ENCODE measurements around the gene FBXO44.

FBXO44 gene

DNA sequence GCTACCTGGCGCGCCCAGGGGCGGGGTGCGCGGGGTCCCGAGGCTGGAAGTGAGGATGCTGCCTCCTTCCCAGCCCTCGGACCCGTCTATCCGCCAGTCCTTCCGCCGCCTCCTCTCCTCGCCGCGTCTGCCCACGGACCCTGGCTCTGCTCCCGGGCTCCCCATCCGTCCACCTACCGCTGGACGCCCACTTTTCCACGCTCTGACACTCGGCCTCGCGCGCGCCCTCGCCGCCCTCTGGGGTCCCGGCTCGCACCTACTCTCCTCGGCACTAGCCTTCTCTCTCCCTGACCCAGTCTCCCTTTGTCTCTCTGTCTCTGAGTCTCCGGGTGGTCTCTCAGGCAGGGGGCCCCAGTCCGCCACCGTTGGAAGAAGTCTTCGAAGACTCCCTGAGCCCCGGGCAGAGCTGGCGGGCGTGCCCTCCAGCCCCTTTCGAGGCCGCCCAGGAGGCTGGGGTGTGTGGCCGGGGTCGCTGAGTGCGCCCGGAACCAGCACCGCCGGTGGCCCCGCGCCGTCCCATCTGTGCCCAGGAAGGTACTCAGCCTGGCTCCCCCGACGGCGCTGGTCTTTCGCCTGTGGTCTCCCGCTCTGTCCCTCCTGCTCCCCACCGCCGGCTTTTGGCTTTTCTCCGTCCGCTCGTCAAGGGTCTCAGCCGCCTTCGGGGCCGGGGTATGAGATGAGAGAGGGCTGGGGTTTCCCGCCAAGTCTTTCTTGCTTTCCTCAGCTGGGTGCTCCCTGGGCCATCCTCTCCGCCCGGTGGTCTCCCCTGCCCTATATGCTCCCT, 37.4 kb downstream of the FBXO44 start:
- DNase-seq = no peak

DNA sequence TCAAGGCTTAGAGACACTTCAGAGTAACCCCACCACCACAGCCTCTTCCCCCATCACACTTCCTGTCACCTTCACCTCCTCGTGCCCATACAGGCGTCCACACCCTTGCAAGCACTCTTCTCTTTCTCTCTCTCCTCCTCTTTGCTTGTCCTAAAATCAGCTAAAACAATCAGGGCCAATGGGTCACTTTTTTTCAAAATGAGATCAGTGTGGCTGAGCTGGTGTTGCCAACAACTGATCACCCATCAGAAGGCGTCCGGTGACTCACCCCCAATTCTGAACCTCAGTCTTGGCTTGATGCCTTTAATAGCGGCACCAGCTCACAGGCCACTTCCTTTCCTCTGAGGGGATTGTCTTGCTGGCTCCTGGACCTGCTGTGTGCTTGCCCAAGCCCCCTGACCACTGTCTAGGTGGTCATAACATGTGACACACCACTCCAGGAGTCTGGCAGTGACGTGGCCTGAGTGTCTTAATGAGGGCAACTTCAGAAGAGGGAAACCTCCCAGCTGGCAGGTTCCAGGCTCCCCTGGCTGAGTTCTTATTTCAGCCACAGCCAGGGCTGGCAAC, 38.4 kb downstream of the FBXO44 start:
- DNase-seq = no peak

DNA sequence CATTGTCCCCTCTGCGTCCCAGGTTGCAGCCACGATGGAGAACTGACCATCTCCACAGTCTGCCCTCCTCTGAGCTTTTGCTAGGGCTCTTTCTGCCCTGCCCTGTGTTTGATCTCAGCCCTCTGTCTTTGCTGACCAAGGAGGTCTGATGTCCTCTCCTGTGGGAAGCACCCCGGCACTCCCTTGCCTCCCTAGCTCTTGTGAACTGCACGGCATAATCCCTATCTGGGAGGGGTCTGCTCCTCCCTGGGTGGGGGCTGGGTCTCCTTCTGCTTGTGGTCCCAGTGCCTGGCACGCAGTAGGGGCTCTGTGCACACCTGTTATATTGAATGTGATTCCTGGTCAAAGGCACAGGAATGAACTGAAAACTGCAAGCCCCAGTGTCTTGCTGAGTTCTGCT, 39.2 kb downstream of the FBXO44 start:
- DNase-seq = no peak

DNA sequence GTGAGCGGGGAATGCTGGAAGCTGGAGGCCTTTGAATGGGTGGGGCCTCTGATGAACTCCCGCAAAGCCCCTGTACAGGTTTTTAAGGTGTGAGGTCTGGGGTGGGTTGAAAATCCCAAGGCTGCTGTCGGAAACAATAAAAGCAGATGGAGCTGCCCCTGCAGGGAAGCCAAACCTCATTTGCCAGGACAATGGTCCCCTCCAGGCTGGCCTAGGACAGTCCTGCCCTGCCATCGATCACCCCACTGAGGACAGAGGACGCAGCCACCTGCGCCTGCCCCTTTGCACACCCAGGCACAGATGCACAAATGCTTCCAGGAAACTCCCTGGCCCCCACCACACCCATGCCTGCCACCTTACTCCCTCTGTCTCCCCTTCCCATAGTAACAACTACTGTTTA, 41.2 kb downstream of the FBXO44 start:
- DNase-seq = no peak

DNA sequence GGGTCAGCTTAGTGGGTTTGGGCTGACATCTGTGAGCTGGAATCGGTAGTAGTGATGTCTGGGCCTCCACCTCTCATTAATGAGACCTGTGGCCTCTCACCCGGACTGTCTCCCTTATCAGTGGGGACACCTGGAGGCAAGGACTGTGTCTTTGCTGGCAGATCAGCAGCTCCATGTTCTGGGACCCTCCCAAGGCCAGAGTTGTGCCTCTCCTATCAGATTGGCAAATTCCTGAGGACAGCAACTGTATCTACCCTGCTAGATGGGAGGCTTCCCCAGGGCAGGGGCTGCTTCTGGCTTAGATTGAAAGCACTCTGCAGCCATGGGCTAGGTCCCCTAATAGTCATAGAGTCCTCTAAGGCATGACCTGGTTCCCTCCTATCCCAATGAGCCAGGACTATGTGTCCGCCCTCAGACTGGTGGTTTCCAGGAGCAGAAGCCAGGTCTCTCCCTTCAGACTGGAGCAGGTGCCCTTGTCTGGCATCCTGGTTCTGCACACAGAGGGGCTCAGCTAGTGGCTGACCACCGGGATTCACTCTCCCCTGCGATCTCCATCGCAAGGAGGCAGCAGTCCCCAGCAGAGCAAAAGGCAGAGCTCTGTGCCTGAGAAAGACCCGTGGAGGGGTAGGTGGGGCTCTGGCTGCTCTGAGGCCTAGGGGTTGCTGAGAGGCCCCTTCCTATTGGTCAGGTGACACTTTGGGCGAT, 42.7 kb downstream of the FBXO44 start:
- no peak for DNase-seq

DNA sequence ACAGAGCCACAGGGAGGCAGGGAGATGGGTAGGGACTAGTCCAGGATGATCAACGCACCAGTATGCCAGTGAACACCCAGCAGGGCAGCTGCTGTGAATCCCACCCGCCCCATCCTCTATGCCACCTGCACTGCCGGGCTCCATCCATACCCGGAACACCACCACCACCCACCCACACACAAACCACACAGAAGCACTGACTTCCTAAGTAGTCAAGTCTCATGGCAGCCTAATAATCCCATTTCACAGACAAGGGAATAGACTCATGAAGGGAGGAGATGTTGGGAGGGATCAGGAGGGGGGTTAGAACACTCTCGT, 43.2 kb downstream of the FBXO44 start:
- DNase-seq = no peak

DNA sequence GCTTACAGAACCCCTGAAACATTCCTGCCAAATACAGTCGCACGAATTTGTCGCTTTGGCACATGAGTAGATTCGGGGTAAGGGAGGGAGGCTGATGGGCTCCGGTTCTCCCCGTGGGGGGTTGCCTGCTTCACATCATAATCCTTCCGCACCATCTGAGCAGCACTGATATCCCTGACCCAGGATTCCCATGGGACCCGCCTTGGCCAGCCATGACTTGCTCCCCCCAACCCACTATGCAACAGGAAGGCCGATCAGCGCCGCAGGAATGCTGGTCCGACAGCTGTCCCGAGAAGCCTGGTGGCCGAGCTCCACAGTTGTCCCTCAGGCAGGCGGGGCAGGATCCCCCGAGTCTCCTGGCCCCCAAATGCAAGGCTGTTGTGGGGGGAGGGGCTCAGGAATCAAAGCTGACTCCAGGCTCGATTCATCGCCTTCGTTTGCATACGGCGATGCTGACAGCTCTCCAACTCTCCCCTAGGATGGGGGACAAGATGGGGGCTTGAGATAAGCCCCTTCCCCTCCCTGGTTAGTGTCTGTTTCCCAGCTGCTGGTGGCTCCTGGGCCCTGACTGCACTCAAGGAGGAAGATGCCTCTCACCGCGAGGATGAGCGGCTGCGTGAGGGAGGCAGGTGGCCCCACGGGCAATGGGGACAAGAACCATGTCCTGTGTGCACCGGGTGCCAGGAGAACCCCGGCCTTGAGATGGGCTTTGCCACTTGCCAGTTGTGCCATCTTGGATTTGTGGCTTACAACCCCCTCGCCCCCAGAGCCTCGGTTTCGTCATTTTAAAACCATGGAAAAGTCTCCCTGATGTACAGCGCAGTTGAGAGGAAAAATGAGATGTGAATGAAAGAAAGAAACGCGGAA, 46.2 kb downstream of the FBXO44 start:
- no peak for DNase-seq

DNA sequence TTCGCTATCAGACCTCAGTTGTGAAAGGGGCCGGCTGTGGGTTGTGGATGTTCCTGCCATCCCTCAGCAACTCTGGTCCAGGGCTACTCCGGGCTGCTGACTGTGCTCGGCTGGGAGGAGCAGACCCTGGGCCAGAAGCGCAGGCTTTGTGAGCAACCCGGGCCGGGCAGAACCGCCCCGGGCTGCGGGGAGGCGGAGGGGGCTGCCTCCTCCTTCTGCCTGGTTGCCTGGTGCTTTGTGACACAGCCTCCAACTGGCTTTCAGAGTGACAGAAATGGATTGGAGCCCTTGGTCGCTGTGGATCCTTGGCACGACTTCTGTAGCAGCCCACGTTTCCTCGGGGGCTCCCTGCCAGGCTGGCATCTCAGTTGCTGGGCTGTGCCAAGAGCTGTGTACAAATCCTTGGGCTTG, 46.9 kb downstream of the FBXO44 start:
- no peak for DNase-seq

DNA sequence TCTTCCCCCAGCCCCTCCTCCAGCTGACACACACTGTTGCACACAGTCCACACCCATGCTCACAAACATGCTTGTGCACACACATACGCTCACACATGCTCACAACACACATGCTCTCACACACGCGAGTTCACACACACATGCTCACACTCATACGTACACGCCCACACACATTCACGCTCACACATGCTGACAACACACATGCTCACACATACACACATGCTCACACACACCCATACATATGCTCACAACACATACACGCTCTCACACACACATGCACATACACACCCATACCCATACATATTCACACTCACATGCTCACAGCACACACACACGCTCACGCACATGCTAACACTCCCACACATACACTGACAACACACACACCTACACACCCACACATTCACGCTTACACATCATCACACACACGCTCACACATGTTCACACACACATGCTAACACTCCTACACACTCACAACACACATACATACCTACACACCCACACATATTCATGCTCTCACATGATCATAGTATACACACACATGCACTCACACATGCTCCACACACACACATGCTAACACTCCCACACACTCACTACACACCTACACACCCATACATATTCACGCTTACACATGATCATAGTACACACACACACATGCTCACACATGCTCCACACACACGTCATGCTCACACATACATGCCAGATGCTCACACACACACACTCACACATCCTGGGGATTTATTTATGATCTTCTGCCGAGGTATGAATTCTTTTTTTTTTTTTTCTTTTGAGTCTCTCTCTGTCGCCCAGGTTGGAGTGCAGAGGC, 47.5 kb downstream of the FBXO44 start:
- DNase-seq = no peak

DNA sequence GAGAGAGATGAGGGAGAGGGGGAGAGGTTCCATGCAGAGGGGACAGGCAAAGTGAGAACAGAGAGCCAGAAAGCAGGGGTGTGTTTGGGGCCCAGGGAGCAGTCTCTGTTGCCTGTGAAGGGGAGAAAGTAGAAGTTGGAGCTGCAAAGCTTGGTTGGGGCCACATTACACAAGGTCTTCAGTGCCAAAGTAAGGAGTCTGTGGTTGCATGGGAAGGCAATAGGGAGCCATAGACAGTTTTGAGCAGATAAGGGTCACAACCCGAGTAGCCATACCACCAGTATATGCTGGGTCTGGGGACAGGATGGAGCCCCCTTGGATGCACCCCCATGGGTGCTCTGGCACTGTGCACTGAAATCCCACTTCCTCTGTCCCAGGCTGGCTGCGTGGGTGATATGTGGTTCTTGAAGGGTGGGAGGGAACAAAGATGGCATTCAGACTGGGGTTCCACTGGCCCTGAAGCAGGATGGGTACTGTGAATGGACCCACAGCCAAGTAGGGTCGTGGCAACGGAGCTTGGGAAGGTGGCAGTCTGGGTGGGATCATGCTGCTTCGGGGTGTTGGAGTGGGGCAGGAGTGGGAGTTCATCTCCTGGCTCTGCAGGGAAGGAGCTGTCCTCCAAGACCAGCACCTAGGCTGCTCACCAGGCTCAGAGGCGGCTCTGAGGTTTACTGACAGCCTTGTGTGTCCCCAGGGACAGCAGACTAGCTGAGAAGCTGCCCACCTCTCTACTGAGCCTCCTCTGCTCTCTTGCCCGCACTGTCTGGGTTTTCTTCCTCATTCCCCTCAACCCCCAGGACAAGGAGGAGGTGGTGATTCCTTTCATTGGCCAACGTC, 48.9 kb downstream of the FBXO44 start:
- no peak for DNase-seq

DNA sequence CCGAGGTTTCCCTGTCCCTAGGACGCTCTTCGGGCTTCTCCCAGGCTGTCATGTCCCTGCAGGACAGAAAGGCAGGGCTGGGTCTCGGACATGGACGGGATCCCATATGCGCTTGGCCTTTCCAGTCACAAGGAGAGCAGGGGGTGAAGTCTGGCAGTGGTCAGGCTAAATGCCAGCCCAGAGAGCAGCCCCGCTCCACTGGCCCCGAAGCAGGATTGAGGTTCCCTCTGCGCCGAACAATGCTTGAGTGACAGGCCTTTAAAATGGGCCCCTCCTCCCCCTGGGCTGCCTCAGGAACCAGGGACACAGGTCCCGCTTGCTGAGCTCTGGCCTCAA, 49.5 kb downstream of the FBXO44 start:
- no peak for DNase-seq

DNA sequence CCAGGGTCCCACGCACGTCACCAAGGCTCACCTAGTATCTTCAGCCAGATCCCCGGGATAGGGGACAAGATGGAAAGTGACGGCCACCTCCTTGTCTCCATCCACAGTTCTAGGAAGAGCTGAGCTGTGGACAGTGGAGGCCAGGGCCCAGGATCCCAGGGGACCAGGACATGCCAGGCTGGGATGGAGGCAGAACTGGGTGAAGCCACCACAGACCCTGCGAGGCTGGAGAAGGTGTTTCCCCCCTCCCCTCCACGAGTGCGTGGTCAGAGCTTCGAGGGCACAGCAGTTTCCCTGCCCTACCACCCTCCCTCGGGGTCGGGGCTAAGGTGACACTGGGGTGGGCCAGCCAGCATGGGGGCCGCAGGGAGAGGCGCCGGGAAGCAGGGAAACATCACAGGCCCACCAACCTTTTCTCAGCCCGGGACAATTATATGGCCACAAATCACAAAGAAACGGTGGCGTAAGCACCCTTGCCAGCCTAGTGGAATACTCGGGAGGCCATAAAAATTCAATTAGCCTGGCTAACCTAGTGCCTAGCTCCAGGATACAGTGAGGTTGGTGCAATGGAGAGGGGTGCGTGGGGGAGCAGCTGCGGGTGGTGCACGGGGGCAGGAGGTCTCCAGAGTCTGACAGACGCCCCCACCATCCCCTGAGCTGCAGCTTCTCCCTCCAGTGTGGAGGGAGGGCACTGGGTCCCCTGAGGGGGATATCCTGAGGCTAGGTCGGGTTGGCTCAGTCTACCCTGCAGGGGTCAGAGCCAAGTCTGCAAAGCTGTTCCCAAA, 50.2 kb downstream of the FBXO44 start:
- DNase-seq = no peak

DNA sequence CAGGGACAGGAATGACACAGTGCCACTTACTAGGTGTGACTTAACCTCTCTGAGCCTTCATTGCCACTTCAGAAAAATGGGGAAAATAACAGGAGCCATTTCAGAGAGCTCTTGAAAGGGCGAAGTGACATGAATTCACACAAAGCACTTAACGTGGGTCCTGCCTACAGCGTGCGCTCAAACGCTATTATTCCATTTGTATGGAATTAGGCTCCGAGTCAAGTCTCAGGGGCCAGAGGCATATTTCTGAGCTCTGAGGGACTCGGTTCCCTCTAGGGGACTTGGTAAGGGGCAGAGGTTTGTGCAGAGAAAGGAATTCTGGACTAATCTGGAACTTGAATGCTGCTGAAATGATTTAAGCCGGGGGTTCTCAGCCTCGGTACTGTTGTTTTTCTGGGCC, 50.9 kb downstream of the FBXO44 start:
- no peak for DNase-seq

DNA sequence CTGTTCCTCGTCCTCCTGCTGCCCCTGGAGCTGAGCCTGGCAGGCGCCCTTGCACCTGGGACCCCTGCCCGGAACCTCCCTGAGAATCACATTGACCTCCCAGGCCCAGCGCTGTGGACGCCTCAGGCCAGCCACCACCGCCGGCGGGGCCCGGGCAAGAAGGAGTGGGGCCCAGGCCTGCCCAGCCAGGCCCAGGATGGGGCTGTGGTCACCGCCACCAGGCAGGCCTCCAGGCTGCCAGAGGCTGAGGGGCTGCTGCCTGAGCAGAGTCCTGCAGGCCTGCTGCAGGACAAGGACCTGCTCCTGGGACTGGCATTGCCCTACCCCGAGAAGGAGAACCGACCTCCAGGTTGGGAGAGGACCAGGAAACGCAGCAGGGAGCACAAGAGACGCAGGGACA, 51.6 kb downstream of the FBXO44 start:
- DNase-seq = no peak

DNA sequence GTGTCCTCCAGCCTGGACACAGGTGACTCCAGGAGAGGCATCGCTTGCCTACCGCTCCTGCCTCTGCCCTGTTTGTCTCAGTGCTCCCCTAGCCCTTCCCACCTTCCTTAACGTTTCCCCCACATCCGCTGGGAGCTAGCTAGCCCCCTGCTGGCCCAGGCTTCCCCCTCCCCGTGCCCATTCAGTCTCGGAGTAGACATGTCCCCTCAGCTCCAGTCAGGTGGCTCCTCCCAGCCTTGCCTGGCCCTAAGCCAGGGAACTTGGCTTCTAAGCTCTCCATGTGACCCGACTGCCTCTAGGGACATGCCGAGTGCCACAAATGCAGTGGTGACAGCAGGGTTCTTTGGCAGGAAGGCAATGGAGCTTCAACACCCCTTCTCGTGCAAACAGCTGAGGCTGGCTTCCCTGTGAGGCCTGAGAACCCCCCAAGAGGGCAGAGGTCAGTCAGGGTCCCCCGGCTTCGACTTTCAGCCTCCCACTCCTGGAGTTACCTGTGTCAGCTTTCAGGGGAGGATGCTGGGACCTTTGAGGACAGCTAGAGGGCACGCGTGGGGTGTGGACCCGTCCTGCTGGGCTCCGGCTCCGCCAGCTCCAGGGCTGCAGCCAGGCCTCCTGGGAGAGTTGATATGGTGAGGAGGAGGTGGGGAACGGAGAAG, 53.1 kb downstream of the FBXO44 start:
- DNase-seq = no peak

DNA sequence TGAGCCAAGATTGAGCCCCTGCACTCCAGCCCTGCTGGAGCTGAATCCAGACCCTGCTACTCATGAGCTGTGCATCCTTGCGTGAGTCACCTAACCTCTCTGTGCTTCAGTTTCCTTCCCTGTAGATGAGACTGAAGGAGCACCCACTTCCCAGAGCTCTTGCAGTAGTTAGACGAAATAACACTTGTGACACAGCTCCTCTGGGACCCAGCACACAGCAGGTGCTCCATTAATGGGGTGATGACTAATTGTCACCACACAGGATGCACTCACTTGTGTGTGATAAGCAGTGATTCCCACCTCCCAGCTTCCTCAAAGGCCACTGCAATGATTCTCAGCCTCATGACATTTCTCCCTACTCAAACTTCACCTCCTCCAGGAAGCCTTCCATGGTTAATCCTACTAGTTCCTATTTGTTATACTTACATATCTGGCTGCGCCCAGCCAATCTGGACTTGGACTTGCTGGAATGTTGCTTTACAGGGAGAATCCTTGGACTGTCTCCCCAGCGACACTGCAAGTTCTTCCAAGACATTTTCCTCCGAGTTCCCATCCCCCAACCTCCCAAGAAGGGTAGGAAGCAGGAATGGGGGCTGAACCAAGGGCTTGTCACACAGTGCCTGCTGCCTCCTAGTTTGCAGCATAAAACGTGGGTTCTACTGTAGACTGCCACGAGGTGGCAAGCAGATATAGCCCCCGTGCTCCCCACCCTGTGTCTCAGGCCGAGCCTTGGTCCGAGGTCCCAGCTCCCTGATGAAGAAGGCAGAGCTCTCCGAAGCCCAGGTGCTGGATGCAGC, 54.1 kb downstream of the FBXO44 start:
- DNase-seq = no peak

DNA sequence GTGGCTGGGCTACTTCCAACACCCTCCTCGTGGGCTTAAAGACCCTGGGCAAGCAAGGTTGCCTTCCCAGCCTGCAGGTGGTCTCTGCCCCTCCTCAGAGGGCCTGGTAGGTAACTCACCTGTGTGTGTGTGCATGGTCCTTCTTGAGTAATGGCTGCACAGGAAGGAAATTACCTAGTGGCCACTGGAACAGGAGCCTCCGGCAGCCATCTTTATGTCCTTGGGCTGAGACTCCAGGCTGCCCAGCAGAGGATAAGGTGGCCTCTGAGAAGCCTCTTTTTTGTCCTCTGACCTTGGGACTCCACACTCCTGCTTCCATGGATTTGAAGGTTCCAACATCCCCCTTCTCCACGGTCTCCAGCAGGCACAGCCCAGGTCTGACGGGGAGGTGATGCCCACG, 56.8 kb downstream of the FBXO44 start:
- DNase-seq = no peak

DNA sequence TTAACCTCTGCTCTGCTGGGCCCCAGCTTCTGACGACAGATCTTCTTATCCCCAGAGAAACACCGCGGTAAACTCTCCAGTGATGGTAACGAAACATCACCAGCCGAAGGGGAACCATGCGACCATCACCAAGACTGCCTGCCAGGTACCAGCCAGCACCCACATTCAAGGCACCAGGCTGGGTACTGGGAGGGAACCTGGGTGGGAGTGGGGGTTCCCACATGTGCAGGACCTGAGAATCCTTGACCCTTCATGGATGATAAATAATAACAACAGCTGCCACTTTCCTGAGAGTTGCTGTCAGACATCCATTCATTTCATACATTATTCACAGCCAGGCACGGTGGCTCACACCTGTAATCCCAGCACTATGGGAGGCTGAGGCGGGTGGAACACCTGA, 57.6 kb downstream of the FBXO44 start:
- DNase-seq = no peak

Measured in GF-D8 (cell line).